Measurements from ENCODE around the gene VRK3.

Gene VRK3

GRCh38 chr19:49931293-49932040 is 93.7 kb downstream of the VRK3 start:
- DNase-seq (ENCODE audit: low read depth, low spot score): no peak

DNA sequence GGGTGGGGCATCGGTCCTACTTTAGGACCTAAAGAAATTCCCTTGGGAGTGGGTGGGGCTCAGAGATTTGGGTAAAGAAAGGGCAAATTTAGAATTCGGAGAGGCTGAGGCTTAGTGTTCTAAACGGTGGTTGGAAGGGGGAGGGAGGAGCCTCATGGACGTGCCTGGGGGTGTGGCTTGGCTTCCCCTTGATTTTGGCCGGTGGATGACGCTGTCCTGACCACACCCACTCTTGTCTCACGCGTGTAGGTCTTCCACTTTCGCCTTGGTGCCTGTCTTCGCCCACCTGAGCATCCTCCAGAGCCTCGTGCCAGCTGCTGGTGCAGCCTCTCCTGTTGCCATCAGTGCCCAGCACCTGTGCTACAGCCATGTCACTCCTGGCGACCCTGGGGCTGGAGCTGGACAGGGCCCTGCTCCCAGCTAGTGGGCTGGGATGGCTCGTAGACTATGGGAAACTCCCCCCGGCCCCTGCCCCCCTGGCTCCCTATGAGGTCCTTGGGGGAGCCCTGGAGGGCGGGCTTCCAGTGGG is 94.6 kb downstream of the VRK3 start:
- DNase-seq (ENCODE audit: low read depth, low spot score): no peak

DNA sequence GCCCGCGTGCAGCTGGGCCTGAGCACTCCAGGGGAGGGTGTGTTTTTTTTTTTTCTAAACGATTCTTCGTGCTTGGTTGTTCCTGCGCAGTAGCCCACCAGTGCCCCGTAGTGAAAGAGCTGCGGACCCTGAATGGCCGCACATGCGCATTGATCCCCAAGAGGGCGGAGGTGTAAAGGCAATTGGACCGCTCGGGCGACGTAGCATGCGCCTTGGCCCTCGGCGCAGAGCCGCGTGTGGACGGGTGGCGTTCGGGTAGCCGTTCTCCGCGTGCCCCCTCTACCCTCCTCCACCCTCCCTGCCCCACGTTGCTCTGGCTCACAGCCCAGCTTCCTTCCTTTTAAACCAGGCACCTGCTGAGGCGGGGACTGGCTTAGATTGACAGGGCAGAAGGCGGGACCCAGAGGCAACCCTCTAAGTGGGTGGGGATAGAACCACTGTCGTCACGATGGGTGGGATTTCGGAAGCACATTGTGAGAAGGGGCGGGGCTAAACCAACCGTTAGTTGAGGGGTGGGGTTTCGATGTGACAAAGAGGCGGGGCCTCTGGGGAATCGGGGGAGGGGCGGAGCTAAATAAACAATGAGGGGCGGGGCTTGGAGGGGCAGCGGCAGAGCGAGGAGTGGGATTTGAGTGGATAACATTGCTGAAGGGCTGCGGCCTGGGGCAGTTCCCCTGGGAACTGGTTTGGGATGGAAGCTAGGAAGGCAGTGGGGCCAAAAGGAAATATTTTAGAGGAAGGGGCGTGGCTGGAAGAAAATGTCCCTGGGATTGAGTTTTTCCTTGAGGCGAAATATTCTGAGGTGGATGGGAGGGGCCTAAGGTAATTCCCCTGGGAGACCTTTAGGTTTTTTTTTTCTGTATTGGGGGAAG is 95.3 kb downstream of the VRK3 start:
- DNase-seq (ENCODE audit: low read depth, low spot score): peak; percentile 98

DNA sequence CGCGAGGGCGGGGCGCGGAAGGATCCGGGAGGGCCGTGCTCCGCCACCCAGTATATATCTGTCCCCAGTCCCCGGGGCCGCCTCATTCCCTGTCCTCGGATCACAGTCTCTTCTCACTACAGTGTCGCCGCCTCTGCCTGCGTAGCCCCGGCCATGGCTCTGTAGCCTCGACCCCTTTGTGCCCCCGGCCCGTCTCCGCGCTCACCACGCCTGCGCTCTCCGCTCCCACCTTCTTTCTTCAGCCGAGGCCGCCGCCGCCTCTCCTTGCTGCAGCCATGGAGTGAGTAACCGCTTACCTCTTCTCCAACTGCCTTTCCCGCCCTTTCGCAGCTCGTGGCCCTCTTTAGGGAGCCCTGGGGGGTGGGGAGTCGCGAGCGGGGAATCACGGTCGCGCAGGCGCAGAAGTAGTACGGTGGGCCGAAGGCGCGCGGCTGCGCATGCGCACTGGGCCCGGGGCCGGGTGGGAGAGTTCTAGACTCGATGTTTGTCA is 96.0 kb downstream of the VRK3 start, which contains the start of the genes ATF5 and NUP62:
Gene ATF5 (plus strand): TSS at position 85 of the 490 bp plus-strand sequence. CDS start 1,646 bp downstream, outside the sequence.
Gene NUP62 (minus strand): TSS at position 384 of the 490 bp plus-strand sequence. CDS start 19,697 bp downstream, outside the sequence.
- DNase-seq (ENCODE audit: low read depth, low spot score): peak; percentile 93

- no peak for DNase-seq (ENCODE audit: low read depth, low spot score)
These were observed 97.5 kb downstream of the VRK3 start for GRCh38 chr19:49927526-49928264.

DNA sequence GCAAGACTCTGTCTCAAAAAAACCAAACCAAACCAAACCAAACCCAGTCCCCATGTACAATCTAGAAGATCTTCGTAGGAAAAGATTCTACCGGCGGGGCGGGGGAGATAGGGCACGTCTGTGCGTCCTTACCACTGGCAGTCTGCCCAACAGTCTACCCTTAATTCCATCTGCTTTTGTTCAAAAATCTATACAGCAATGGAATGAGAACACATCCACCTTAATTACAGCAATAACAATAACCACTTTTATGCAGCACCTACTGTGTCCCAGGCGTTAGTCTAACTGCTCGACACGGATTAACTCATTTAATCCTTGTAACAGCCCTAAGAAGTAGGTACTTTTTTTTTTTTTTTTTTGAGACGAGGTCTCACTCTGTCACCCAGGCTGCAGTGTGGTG is 98.7 kb downstream of the VRK3 start:
- no peak for DNase-seq (ENCODE audit: low read depth, low spot score)
